ENCODE data around the gene CDH4.
"Not testable (repeated sequence)": the region's sequence is repeated elsewhere in the genome, so short reads cannot be mapped to it uniquely, and the experiment has no call there.

CDH4 gene

DNA sequence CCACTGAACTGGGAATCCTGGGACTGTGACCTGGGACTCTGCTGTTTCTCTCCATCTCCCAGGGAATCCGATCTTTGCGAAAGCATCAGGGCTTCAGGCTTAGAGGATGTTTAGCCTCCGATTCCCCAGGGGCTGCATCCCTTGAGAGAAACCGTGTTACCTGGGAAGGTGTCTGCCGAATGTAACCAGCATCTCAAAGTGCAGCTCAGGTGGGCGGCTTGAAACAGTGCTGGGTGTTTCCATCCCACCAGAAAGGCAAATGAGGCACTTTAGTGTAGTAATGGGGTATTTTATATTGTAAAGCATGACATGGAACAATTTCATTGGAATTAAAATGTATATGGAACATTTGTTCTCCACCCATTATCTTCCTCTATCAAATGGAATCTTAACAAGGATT is 15.2 kb downstream of the CDH4 start:
- no peaks in the 10 kb centered on the region for H3K27me3 ChIP-seq (ENCODE audit: low read depth, low read length)

GRCh38 chr20:61268024-61268423 is 16.0 kb downstream of the CDH4 start:
- H3K27me3 ChIP-seq (ENCODE audit: low read depth, low read length), result no peaks in the 10 kb centered on the region
- no peak overlapping the region for H3K4me3 ChIP-seq (ENCODE audit: low read depth in 1 of 2, low read length in 2 of 2)
- no peaks in the 10 kb centered on the region for H3K4me1 ChIP-seq (ENCODE audit: control insufficient read depth in 1 of 2, insufficient read depth in 2 of 2, low read length in 2 of 2)
- H3K27ac ChIP-seq (ENCODE audit: low read length), result no peak overlapping the region
- H3K36me3 ChIP-seq (ENCODE audit: control insufficient read depth in 1 of 2, insufficient read depth in 2 of 2, low read length in 2 of 2), result no peaks in the 10 kb centered on the region
- no peaks in the 10 kb centered on the region for H3K9me3 ChIP-seq (ENCODE audit: control insufficient read depth in 1 of 2, low read length in 2 of 2)

More for the DNA sequence above, 15.2 kb downstream of the CDH4 start:
- no peaks in the 10 kb centered on the region for H3K9me3 ChIP-seq (ENCODE audit: control insufficient read depth in 1 of 2, low read length in 2 of 2)
- no peaks in the 10 kb centered on the region for H3K4me1 ChIP-seq (ENCODE audit: control insufficient read depth in 1 of 2, insufficient read depth in 2 of 2, low read length in 2 of 2)
- H3K4me3 ChIP-seq (ENCODE audit: low read depth in 1 of 2, low read length in 2 of 2), result no peak overlapping the region
- no peaks in the 10 kb centered on the region for H3K36me3 ChIP-seq (ENCODE audit: control insufficient read depth in 1 of 2, insufficient read depth in 2 of 2, low read length in 2 of 2)
- H3K27ac ChIP-seq (ENCODE audit: low read length), result no peak overlapping the region

DNA sequence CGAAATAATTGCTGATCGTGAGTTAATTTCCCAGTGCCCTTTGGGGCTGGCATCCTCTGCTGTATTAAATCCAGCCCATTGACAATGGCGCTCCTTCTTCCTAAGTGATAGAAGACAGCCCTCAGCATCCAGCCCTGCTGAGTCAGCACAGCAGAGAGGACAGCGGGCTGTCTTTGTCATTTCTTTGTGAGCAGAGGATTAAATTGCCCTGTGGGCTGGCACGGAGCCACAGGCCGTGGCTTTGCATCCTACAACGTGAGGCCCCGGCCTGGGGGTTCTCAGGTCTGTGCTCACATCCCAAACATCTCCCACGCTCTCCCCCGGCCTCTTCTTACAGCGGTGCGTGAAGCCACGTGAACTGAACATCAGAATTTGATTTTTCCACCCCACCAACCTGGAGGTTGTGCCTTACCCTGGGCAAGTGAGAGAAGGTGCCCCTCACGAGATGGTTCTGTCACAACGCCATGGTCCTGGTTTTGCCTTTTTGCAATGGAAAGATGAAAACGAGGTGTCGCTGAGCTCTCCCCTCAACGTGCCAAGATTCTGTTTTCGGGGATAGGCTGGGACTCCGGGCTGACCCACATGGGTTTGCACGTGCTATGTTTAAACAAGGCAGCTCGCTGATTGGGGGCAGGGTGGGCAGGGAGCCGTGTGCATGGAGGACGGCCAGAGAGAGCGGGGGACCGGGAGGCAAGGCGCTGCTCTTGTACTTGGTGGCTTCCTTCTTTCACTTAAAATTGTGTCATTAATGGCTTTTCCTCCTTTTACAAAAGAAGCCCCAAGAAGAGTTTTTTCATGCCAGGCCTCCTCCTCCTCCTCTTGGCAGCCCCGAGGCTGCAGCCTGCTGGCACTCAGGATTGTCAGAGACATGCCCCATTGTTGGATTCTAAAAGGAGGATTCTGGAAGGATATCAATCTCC is 19.5 kb downstream of the CDH4 start:
- Histone ChIP-seq H3K4me3 (ENCODE audit: low read depth in 1 of 2, low read length in 2 of 2) (no peak overlapping the region), H3K4me1 (ENCODE audit: control insufficient read depth in 1 of 2, insufficient read depth in 2 of 2, low read length in 2 of 2) (no peaks in the 10 kb centered on the region), H3K36me3 (ENCODE audit: control insufficient read depth in 1 of 2, insufficient read depth in 2 of 2, low read length in 2 of 2) (no peaks in the 10 kb centered on the region), H3K27ac (ENCODE audit: low read length) (no peak overlapping the region), H3K9me3 (ENCODE audit: control insufficient read depth in 1 of 2, low read length in 2 of 2) (peaks cover 0 to 11% of the 10 kb centered on the region in 2 donors), H3K27me3 (ENCODE audit: low read depth, low read length) (no peaks in the 10 kb centered on the region)

- not testable (repeated sequence) for H3K4me3 ChIP-seq (ENCODE audit: low read depth in 1 of 2, low read length in 2 of 2); H3K4me1 ChIP-seq (ENCODE audit: control insufficient read depth in 1 of 2, insufficient read depth in 2 of 2, low read length in 2 of 2); H3K27ac ChIP-seq (ENCODE audit: low read length); H3K36me3 ChIP-seq (ENCODE audit: control insufficient read depth in 1 of 2, insufficient read depth in 2 of 2, low read length in 2 of 2); H3K27me3 ChIP-seq (ENCODE audit: low read depth, low read length)
- H3K9me3 ChIP-seq (ENCODE audit: control insufficient read depth in 1 of 2, low read length in 2 of 2), result peaks cover 0 to 11% of the 10 kb centered on the region in 2 donors
These were observed 21.0 kb downstream of the CDH4 start for GRCh38 chr20:61273024-61273423.

DNA sequence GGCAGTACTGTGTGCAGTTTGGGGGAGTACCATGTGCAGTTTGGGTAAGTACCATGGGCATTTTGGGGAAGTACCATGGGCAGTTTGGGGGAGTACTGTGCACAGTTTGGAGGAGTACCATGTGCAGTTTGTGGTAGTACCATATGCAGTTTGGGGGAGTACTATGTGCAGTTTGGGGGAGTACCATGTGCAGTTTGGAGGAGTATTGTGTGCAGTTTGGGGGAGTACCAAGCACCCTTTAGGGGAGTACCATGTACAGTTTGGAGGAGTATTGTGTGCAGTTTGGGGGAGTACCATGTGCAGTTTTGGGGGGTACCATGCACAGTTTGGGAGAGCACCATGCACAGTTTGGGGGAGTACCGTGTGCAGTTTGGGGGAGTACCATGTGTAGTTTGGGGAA is 21.6 kb downstream of the CDH4 start:
- peaks cover 0 to 11% of the 10 kb centered on the region in 2 donors for H3K9me3 ChIP-seq (ENCODE audit: control insufficient read depth in 1 of 2, low read length in 2 of 2)
- not testable (repeated sequence) for H3K4me3 ChIP-seq (ENCODE audit: low read depth in 1 of 2, low read length in 2 of 2); H3K27me3 ChIP-seq (ENCODE audit: low read depth, low read length); H3K36me3 ChIP-seq (ENCODE audit: control insufficient read depth in 1 of 2, insufficient read depth in 2 of 2, low read length in 2 of 2); H3K4me1 ChIP-seq (ENCODE audit: control insufficient read depth in 1 of 2, insufficient read depth in 2 of 2, low read length in 2 of 2); H3K27ac ChIP-seq (ENCODE audit: low read length)

- Histone ChIP-seq H3K36me3 (ENCODE audit: control insufficient read depth in 1 of 2, insufficient read depth in 2 of 2, low read length in 2 of 2) (no peaks in the 10 kb centered on the region), H3K27me3 (ENCODE audit: low read depth, low read length) (no peaks in the 10 kb centered on the region), H3K4me1 (ENCODE audit: control insufficient read depth in 1 of 2, insufficient read depth in 2 of 2, low read length in 2 of 2) (no peaks in the 10 kb centered on the region), H3K4me3 (ENCODE audit: low read depth in 1 of 2, low read length in 2 of 2) (no peak overlapping the region), H3K27ac (ENCODE audit: low read length) (no peak overlapping the region), H3K9me3 (ENCODE audit: control insufficient read depth in 1 of 2, low read length in 2 of 2) (peaks cover 0 to 11% of the 10 kb centered on the region in 2 donors)
These were observed 22.3 kb downstream of the CDH4 start for GRCh38 chr20:61274326-61274725.

DNA sequence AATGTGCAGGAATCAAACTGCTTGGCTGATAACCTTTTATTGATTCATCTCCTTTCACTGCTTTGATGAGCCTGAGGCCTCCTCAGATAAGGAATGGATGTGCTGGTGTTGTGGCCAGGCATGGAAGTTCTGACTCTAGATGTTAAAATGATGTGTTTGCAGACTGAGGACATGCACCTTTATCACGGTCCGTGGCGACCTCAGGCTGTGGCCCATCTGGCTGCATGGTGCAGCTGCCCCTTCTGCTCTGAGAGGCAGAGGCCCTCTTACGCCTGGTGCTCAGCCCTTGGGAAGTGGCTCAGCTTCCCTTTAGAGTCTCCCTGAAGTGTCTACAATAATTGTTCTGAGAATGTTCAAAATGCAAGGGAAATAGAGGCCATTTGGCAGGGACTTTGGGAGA is 26.2 kb downstream of the CDH4 start:
- H3K27me3 ChIP-seq (ENCODE audit: low read depth, low read length), result no peaks in the 10 kb centered on the region
- no peak overlapping the region for H3K4me3 ChIP-seq (ENCODE audit: low read depth in 1 of 2, low read length in 2 of 2)
- no peak overlapping the region for H3K27ac ChIP-seq (ENCODE audit: low read length)
- no peaks in the 10 kb centered on the region for H3K36me3 ChIP-seq (ENCODE audit: control insufficient read depth in 1 of 2, insufficient read depth in 2 of 2, low read length in 2 of 2)
- H3K9me3 ChIP-seq (ENCODE audit: control insufficient read depth in 1 of 2, low read length in 2 of 2), result peaks cover 0 to 11% of the 10 kb centered on the region in 2 donors
- H3K4me1 ChIP-seq (ENCODE audit: control insufficient read depth in 1 of 2, insufficient read depth in 2 of 2, low read length in 2 of 2), result no peaks in the 10 kb centered on the region

DNA sequence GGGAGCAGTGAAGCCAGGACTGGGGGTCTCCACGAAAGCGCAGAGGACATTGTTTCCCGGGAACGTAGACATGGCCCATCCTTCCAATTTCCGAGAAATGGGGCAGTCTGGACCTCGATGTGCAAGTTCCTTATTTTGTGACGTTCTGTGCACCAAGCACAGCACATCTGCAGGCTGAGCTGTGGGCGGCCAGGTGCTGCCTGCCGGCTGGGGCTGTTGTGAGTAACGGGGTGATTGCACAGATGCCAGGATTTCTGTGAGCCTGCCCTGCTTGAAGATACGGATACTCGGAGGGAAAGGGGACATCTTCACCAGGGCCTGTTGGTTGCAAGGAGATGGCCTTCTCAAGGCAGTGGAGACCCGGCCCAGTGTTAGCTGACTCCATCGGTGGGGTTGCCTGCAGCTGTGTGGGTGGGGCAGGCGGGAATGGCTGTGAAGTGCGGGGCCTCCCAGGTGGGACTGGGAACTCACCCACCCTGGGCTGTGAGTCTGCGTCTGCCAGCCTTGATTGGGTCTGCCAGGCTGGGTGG is 27.6 kb downstream of the CDH4 start:
- Histone ChIP-seq H3K27ac (ENCODE audit: low read length) (no peak overlapping the region), H3K4me3 (ENCODE audit: low read depth in 1 of 2, low read length in 2 of 2) (no peak overlapping the region), H3K36me3 (ENCODE audit: control insufficient read depth in 1 of 2, insufficient read depth in 2 of 2, low read length in 2 of 2) (no peaks in the 10 kb centered on the region), H3K9me3 (ENCODE audit: control insufficient read depth in 1 of 2, low read length in 2 of 2) (peaks cover 0 to 3% of the 10 kb centered on the region in 2 donors), H3K4me1 (ENCODE audit: control insufficient read depth in 1 of 2, insufficient read depth in 2 of 2, low read length in 2 of 2) (no peaks in the 10 kb centered on the region), H3K27me3 (ENCODE audit: low read depth, low read length) (no peaks in the 10 kb centered on the region)

DNA sequence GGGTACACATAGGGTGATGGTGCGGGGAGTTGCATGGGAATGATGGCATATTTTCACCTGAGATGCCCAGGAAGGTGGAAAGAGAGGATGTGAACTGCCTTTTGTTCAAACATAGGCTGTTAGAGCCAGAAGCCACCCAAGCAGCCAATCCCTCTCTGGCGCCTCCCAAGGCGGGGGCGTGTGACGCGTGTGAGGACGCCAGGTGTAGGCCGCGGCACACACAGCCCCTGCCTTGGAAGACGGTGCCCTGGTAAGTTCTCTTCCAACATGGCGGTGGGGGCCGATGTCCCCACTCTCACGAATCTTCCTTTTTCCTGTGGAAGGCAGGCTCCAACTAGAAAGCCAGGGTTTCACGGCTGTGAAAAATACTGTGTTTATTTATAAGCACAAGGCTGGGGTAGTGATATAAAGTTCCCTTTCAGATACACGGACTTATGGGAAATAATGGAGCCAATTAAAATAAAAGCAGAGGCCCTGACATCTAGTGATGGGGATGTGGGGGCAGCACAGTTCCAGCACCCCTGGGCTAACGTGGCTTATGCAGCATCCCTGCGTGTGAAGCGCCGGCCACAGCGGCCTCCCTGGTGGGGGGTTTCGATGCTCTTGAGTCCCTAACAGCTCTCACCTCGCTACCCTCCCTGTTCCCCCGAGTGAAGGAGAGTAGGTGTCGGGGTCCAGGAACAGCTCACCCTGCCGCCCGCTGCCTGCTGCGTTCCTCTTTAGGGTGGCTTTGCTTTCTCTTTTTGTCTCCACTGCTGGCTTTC is 28.3 kb downstream of the CDH4 start:
- no peaks in the 10 kb centered on the region for H3K36me3 ChIP-seq (ENCODE audit: control insufficient read depth in 1 of 2, insufficient read depth in 2 of 2, low read length in 2 of 2)
- H3K27ac ChIP-seq (ENCODE audit: low read length), result no peak overlapping the region
- no peaks in the 10 kb centered on the region for H3K27me3 ChIP-seq (ENCODE audit: low read depth, low read length)
- no peaks in the 10 kb centered on the region for H3K4me1 ChIP-seq (ENCODE audit: control insufficient read depth in 1 of 2, insufficient read depth in 2 of 2, low read length in 2 of 2)
- no peaks in the 10 kb centered on the region for H3K9me3 ChIP-seq (ENCODE audit: control insufficient read depth in 1 of 2, low read length in 2 of 2)
- no peak overlapping the region for H3K4me3 ChIP-seq (ENCODE audit: low read depth in 1 of 2, low read length in 2 of 2)

GRCh38 chr20:61281286-61281795 is 29.3 kb downstream of the CDH4 start:
- Histone ChIP-seq H3K4me3 (ENCODE audit: low read depth in 1 of 2, low read length in 2 of 2) (no peak overlapping the region), H3K27ac (ENCODE audit: low read length) (no peak overlapping the region), H3K4me1 (ENCODE audit: control insufficient read depth in 1 of 2, insufficient read depth in 2 of 2, low read length in 2 of 2) (no peaks in the 10 kb centered on the region), H3K9me3 (ENCODE audit: control insufficient read depth in 1 of 2, low read length in 2 of 2) (no peaks in the 10 kb centered on the region), H3K36me3 (ENCODE audit: control insufficient read depth in 1 of 2, insufficient read depth in 2 of 2, low read length in 2 of 2) (no peaks in the 10 kb centered on the region), H3K27me3 (ENCODE audit: low read depth, low read length) (no peaks in the 10 kb centered on the region)

GRCh38 chr20:61284752-61285151 is 32.7 kb downstream of the CDH4 start:
- no peak overlapping the region for H3K27ac ChIP-seq (ENCODE audit: low read length)
- no peaks in the 10 kb centered on the region for H3K36me3 ChIP-seq (ENCODE audit: control insufficient read depth in 1 of 2, insufficient read depth in 2 of 2, low read length in 2 of 2)
- H3K9me3 ChIP-seq (ENCODE audit: control insufficient read depth in 1 of 2, low read length in 2 of 2), result no peaks in the 10 kb centered on the region
- no peaks in the 10 kb centered on the region for H3K27me3 ChIP-seq (ENCODE audit: low read depth, low read length)
- no peaks in the 10 kb centered on the region for H3K4me1 ChIP-seq (ENCODE audit: control insufficient read depth in 1 of 2, insufficient read depth in 2 of 2, low read length in 2 of 2)
- no peak overlapping the region for H3K4me3 ChIP-seq (ENCODE audit: low read depth in 1 of 2, low read length in 2 of 2)
